GM19328 (cell line): ENCODE data around the gene SLC26A4.

Source experiments
- ATAC-seq: cut with Tn5 transposase; IDR thresholded peaks from one replicate; pipeline ENCODE4 v1.9.1; 2021; ENCODE audit warnings: mild to moderate bottlenecking, moderate library complexity; ENCODE audit not compliant: unreplicated experiment

SLC26A4 gene

DNA sequence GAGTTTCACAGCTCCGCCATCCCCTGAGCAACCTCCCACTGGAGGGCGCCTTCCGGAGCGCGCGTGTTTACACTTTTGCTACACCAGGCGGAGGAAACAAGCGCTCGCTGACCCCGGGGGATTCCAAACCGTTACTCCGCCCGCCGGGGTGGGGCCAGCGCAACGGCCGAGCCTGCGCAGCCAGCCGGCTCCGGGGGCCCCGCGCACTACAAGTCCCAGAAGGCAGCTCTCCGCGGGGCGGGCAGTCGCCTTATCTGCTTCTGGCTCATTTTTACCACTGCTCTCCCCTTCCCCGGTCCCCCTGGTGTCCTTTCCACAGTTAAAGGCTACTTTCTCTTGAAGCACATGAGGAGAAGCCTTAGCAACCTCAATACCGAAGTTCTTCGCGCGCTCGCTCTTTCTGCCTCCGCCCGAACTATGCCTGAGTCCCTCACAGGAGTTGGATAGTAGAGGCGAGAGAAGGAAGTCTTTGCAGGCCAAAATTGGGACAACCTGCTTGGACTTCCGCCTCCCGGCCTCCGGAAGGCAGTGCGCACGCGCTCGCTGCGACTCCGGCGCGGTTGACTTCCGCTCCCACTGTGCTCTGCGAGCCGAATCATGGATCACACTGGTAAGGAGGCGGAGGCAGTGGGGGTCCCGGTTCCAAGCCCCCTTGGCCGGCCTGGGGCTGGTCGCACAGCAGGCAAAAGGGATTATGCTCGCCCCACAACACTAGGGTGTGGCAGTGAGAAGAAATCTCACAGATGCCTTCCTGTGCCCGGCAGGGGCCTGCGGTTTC, 83.1 kb downstream of the SLC26A4 start, which contains the start of gene CBLL1:
TSS of gene CBLL1 (plus strand) at position 576 of the 778 bp plus-strand sequence. CDS start at position 598, 22 bp downstream.
- ATAC-seq = peak; percentile 91

DNA sequence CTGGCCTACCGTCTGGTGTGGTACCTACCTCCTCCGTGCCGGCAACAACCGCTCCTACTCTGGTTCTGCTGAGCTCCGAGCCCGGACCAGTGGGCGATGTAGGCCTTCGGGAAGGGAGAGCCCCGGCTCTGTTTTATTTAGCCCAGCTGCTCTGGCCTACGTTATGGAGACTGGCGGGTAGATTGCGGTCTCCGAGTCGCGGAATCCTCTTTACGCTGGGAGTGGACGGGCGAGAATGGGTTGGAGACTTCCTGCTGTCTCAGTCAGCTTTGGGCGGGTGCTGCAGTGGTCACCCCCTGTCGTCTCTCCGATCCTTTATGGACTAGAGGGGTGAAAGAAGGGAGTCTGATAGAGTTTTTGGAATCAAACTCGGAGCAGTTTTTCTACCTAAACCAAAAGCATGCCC, 83.7 kb downstream of the SLC26A4 start:
- ATAC-seq = peak; percentile 32

DNA sequence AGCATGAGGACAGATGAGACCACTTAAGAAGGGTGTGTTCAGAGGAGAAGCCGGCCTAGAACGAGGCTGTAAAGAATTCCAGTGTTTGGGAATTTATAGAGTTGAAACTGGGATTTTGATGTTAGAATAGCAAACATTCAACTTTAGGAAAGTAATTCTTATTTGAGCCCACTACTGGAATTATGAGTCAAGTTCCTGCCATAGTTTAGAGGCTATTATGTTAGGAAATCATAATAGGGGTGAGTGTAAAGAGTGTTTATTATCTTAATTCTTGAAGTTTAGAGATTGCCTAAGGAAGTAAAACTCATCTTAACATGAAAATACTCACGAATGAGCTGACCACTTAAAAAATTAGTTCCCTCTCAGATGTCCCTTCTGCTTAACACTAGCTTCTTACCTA, 85.4 kb downstream of the SLC26A4 start:
- no peak for ATAC-seq

DNA sequence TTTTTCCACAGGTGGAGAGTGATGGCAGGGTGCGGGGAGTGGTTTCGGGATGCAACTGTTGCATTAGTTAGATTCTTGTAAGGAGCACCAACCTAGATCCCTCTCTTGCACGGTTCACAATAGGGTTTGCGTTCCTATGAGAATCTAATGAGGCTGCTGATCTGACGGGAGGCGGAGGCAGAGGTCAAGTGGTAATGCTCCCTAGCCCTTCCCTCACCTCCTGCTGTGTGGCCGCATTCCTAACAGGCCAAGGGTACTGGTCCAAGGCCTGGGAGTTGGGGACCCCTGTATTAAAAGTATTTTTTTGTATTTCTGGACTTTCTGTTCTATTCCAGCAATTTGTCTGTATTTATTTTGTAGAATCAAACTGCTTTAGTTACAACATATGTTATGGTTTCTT, 90.5 kb downstream of the SLC26A4 start:
- no peak for ATAC-seq

DNA sequence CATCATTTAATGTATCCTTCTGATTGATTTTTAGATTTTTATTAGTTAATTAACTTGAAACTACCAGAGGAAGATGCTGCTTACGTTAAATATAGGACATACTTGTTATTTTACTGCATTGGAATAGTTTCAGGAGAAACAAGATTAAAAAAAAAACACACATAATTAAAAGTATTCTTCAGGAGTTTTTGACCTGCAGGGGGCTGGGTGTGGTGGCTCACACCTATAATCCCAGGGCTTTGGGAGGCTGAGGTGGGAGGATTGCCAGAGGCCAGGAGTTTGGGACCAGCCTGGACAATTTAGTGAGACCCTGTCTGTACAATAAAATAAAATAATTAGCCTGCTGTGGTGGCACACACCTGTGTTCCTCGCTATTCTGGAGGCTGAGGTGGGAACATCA, 94.0 kb downstream of the SLC26A4 start:
- no peak for ATAC-seq

DNA sequence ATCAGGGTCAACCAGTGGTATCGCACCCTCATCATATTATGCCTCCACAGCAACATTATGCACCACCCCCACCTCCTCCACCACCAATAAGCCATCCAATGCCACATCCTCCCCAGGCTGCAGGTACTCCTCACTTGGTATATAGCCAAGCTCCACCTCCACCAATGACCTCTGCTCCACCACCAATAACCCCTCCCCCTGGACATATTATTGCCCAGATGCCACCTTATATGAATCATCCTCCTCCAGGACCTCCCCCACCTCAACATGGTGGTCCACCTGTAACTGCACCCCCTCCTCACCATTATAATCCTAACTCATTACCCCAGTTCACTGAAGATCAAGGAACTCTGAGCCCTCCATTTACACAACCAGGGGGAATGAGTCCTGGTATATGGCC, 98.0 kb downstream of the SLC26A4 start:
- ATAC-seq = no peak

DNA sequence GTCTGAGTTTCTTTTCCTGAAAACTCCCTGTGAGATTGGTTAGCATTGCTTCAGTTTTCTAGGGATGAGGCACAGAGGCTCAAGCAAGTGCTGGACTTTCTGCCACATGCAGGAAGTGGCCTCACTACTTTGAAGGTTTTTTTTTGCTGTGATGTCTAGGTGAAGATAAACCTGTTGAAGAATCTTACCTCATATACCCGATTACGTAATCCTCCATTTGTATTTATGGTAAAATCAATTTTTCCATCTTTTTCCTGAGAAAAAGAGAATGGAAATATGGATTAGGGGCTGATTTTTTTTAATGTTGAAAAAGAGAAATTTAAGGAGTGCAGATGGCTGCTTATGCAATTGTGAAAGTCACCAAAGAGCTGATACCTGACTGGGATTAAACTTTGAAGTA, 106.8 kb downstream of the SLC26A4 start:
- ATAC-seq = no peak
